Mesendoderm (in vitro differentiated cells): ENCODE results near the gene ADISSP.

ENCODE experiments used
- DNase-seq: peaks from one replicate; pipeline ENCODE4 v3.0.0; 2013
- H2AK5ac ChIP-seq: 2 replicates; pipeline ENCODE4 v1.6.1; 2013; ENCODE audit warnings: low read length, inconsistent platforms
- H2BK120ac ChIP-seq: 2 replicates; pipeline ENCODE4 v1.6.1; 2013; ENCODE audit warnings: low read depth, mild to moderate bottlenecking, low read length, moderate library complexity, mixed read lengths
- H2BK15ac ChIP-seq: replicated peaks from 2 replicates; pipeline ENCODE4 v1.6.1; 2013; ENCODE audit warnings: low read depth, mild to moderate bottlenecking, moderate library complexity
- H2BK5ac ChIP-seq: 2 replicates; pipeline ENCODE4 v1.6.1; 2013; ENCODE audit warnings: low read length, inconsistent platforms
- H3K18ac ChIP-seq: 2 replicates; pipeline ENCODE4 v1.6.1; 2013; ENCODE audit warnings: mild to moderate bottlenecking, low read length, mixed read lengths
- H3K23ac ChIP-seq: one replicate; pipeline ENCODE4 v1.6.1; 2013; ENCODE audit warnings: low read length
- H3K27ac ChIP-seq: 2 replicates; pipeline ENCODE4 v1.5.1; 2013; ENCODE audit warnings: low read depth, mild to moderate bottlenecking, inconsistent platforms, low read length, moderate library complexity
- H3K27me3 ChIP-seq: 2 replicates; pipeline ENCODE4 v1.6.1; 2013; ENCODE audit warnings: low read length, control low read depth, mild to moderate bottlenecking, inconsistent platforms; ENCODE audit not compliant: insufficient read depth, poor library complexity
- H3K36me3 ChIP-seq: 2 replicates; pipeline ENCODE4 v1.6.1; 2013; ENCODE audit warnings: low read length, inconsistent platforms; ENCODE audit not compliant: control insufficient read depth, insufficient read depth
- H3K4ac ChIP-seq: one replicate; pipeline ENCODE4 v1.6.1; 2013; ENCODE audit warnings: low read depth, mild to moderate bottlenecking, low read length, moderate library complexity
- H3K4me1 ChIP-seq: 2 replicates; pipeline ENCODE4 v1.6.1; 2013; ENCODE audit warnings: low read depth, low read length, inconsistent platforms; ENCODE audit not compliant: control insufficient read depth
- H3K4me2 ChIP-seq: 2 replicates; pipeline ENCODE4 v1.6.1; 2013; ENCODE audit warnings: low read length
- H3K4me3 ChIP-seq: 2 replicates; pipeline ENCODE4 v1.5.1; 2013; ENCODE audit warnings: mild to moderate bottlenecking, low read length
- H3K56ac ChIP-seq: one replicate; pipeline ENCODE4 v1.6.1; 2013; ENCODE audit warnings: low read length
- H3K79me1 ChIP-seq: 2 replicates; pipeline ENCODE4 v1.6.1; 2013; ENCODE audit warnings: low read length, inconsistent platforms
- H3K79me2 ChIP-seq: 2 replicates; pipeline ENCODE4 v1.6.1; 2013; ENCODE audit warnings: mild to moderate bottlenecking, low read length; ENCODE audit not compliant: control insufficient read depth, insufficient read depth
- H3K9ac ChIP-seq: 2 replicates; pipeline ENCODE4 v1.6.1; 2013; ENCODE audit warnings: low read length, inconsistent platforms
- H4K5ac ChIP-seq: one replicate; pipeline ENCODE4 v1.6.1; 2013; ENCODE audit warnings: low read length
- H4K8ac ChIP-seq: one replicate; pipeline ENCODE4 v1.6.1; 2013; ENCODE audit warnings: low read depth, mild to moderate bottlenecking, control low read depth, low read length, moderate library complexity
- WGBS: extraction: QIAGEN DNeasy Blood & Tissue Kit; methylation state at CpG from one replicate; pipeline ENCODE4 v1.1.7; 2013; ENCODE audit warnings: low lambda C conversion rate, missing lambda C conversion rate; ENCODE audit not compliant: insufficient coverage; ENCODE audit errors: extremely low coverage; 5-methylcytosine and 5-hydroxymethylcytosine counted together

Gene ADISSP

GRCh38 chr20:3744806-3745685 is 22.5 kb downstream of the ADISSP start:
- peak overlapping the region; percentile 39 for H3K18ac ChIP-seq
- H3K79me1 ChIP-seq = no peaks in the 10 kb centered on the region
- H3K27ac ChIP-seq = no peak overlapping the region
- DNase-seq = peak; percentile 98
- H2BK15ac ChIP-seq = no peak overlapping the region
- H4K5ac ChIP-seq = no peak overlapping the region
- peak overlapping the region; percentile 82 for H3K56ac ChIP-seq
- H3K36me3 ChIP-seq = no peaks in the 10 kb centered on the region
- H3K27me3 ChIP-seq = no peaks in the 10 kb centered on the region
- no peak overlapping the region for H2BK5ac ChIP-seq
- no peak overlapping the region for H2BK120ac ChIP-seq
- H3K23ac ChIP-seq = no peak overlapping the region
- H3K9ac ChIP-seq = peak overlapping the region; percentile 68
- H2AK5ac ChIP-seq = no peak overlapping the region
- no peaks in the 10 kb centered on the region for H3K79me2 ChIP-seq
- peak overlapping the region; percentile 59 for H3K4me2 ChIP-seq
- WGBS = no CpG with 5 or more reads among the region's 45 CpGs
- H3K4me3 ChIP-seq = peak overlapping the region; percentile 49
- no peak overlapping the region for H4K8ac ChIP-seq
- H3K4me1 ChIP-seq = no peaks in the 10 kb centered on the region
- H3K4ac ChIP-seq = no peak overlapping the region

- no peak overlapping the region for H2AK5ac ChIP-seq
- H3K27me3 ChIP-seq = no peaks in the 10 kb centered on the region
- no peaks in the 10 kb centered on the region for H3K4me1 ChIP-seq
- DNase-seq = no peak
- no peak overlapping the region for H4K5ac ChIP-seq
- H2BK120ac ChIP-seq = no peak overlapping the region
- H3K9ac ChIP-seq = no peak overlapping the region
- no peak overlapping the region for H3K18ac ChIP-seq
- no peak overlapping the region for H2BK15ac ChIP-seq
- H3K36me3 ChIP-seq = no peaks in the 10 kb centered on the region
- H4K8ac ChIP-seq = no peak overlapping the region
- H3K4me3 ChIP-seq = no peak overlapping the region
- H3K56ac ChIP-seq = no peak overlapping the region
- no peak overlapping the region for H3K4ac ChIP-seq
- H3K23ac ChIP-seq = no peak overlapping the region
- WGBS = no CpG with 5 or more reads among the region's 1 CpG
- H3K27ac ChIP-seq = no peak overlapping the region
- H3K79me1 ChIP-seq = no peaks in the 10 kb centered on the region
- no peak overlapping the region for H2BK5ac ChIP-seq
- H3K4me2 ChIP-seq = no peak overlapping the region
- no peaks in the 10 kb centered on the region for H3K79me2 ChIP-seq
Measured at GRCh38 chr20:3744037-3744436, 23.5 kb downstream of the ADISSP start.

GRCh38 chr20:3743251-3743650 is 24.3 kb downstream of the ADISSP start:
- H3K36me3 ChIP-seq = no peaks in the 10 kb centered on the region
- no peak overlapping the region for H3K9ac ChIP-seq
- H2BK5ac ChIP-seq = no peak overlapping the region
- no peaks in the 10 kb centered on the region for H3K27me3 ChIP-seq
- H4K5ac ChIP-seq = no peak overlapping the region
- no peak overlapping the region for H3K18ac ChIP-seq
- H3K27ac ChIP-seq = no peak overlapping the region
- H3K4me1 ChIP-seq = no peaks in the 10 kb centered on the region
- no peaks in the 10 kb centered on the region for H3K79me2 ChIP-seq
- H3K4ac ChIP-seq = no peak overlapping the region
- no peak for DNase-seq
- H4K8ac ChIP-seq = no peak overlapping the region
- no peak overlapping the region for H3K4me2 ChIP-seq
- H3K4me3 ChIP-seq = no peak overlapping the region
- H2BK15ac ChIP-seq = no peak overlapping the region
- H3K56ac ChIP-seq = no peak overlapping the region
- H2AK5ac ChIP-seq = no peak overlapping the region
- no peak overlapping the region for H3K23ac ChIP-seq
- no CpG with 5 or more reads among the region's 2 CpGs for WGBS
- no peaks in the 10 kb centered on the region for H3K79me1 ChIP-seq
- no peak overlapping the region for H2BK120ac ChIP-seq

- no peak overlapping the region for H2AK5ac ChIP-seq
- H3K36me3 ChIP-seq = no peaks in the 10 kb centered on the region
- H4K8ac ChIP-seq = no peak overlapping the region
- no peaks in the 10 kb centered on the region for H3K79me1 ChIP-seq
- no peak overlapping the region for H2BK120ac ChIP-seq
- no peak overlapping the region for H3K27ac ChIP-seq
- no peak overlapping the region for H3K18ac ChIP-seq
- H3K9ac ChIP-seq = no peak overlapping the region
- no peak overlapping the region for H3K4me3 ChIP-seq
- no CpG with 5 or more reads among the region's 7 CpGs for WGBS
- H3K27me3 ChIP-seq = no peaks in the 10 kb centered on the region
- no peak overlapping the region for H3K4me2 ChIP-seq
- peak overlapping the region; percentile 68 for H3K56ac ChIP-seq
- no peak overlapping the region for H3K23ac ChIP-seq
- peak; percentile 49 for DNase-seq
- no peaks in the 10 kb centered on the region for H3K79me2 ChIP-seq
- H3K4ac ChIP-seq = no peak overlapping the region
- H3K4me1 ChIP-seq = no peaks in the 10 kb centered on the region
- H2BK15ac ChIP-seq = no peak overlapping the region
- H4K5ac ChIP-seq = no peak overlapping the region
- H2BK5ac ChIP-seq = no peak overlapping the region
Measured at GRCh38 chr20:3741836-3742458, 25.6 kb downstream of the ADISSP start.

- no peak overlapping the region for H2BK120ac ChIP-seq
- no peaks in the 10 kb centered on the region for H3K4me1 ChIP-seq
- no peaks in the 10 kb centered on the region for H3K36me3 ChIP-seq
- H3K23ac ChIP-seq = no peak overlapping the region
- H3K79me1 ChIP-seq = no peaks in the 10 kb centered on the region
- H3K4me3 ChIP-seq = no peak overlapping the region
- no peak overlapping the region for H4K5ac ChIP-seq
- DNase-seq = no peak
- no CpG with 5 or more reads among the region's 15 CpGs for WGBS
- H3K4me2 ChIP-seq = no peak overlapping the region
- H3K79me2 ChIP-seq = no peaks in the 10 kb centered on the region
- H3K27ac ChIP-seq = no peak overlapping the region
- H3K9ac ChIP-seq = no peak overlapping the region
- H3K4ac ChIP-seq = no peak overlapping the region
- H2BK15ac ChIP-seq = no peak overlapping the region
- H3K27me3 ChIP-seq = no peaks in the 10 kb centered on the region
- no peak overlapping the region for H2AK5ac ChIP-seq
- no peak overlapping the region for H3K18ac ChIP-seq
- H3K56ac ChIP-seq = no peak overlapping the region
- H4K8ac ChIP-seq = no peak overlapping the region
- no peak overlapping the region for H2BK5ac ChIP-seq
Measured at GRCh38 chr20:3740615-3741301, 26.8 kb downstream of the ADISSP start.
